ENCODE data around the gene PTGES3L.
"Not testable (repeated sequence)": the region's sequence is repeated elsewhere in the genome, so short reads cannot be mapped to it uniquely, and the experiment has no call there.

PTGES3L gene

DNA sequence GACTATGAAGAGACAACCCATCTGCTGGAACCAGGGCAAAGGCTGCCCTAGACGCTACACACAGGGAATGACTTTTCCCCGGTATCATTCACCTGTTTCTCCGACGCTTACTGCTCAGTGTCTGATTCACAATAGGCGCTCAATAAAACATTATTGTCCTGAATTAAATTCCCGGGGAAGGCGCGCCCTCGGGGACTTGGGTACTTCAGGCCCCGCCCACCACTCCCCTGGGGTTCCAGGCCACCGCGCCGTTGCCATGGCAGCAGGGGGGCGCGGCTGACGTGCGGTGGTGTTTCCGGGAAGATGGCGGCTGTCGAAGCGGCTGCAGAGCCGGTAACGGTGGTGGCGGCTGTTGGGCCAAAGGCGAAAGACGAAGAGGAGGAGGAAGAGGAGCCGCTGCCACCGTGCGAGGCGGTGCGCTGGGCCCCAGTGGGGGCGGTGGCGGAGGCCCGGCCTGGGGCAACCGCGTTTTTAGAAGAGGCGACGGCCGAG, 440 bp upstream of the PTGES3L start, which contains the start of gene RUNDC1:
RUNDC1 (plus strand) TSS at position 292 of the 492 bp plus-strand sequence; CDS start at position 304, 12 bp downstream.
- peak; percentile 90 for DNase-seq

GRCh38 chr17:42975701-42976100, 4.2 kb downstream of the PTGES3L start:
- DNase-seq, result not testable (repeated sequence)

DNA sequence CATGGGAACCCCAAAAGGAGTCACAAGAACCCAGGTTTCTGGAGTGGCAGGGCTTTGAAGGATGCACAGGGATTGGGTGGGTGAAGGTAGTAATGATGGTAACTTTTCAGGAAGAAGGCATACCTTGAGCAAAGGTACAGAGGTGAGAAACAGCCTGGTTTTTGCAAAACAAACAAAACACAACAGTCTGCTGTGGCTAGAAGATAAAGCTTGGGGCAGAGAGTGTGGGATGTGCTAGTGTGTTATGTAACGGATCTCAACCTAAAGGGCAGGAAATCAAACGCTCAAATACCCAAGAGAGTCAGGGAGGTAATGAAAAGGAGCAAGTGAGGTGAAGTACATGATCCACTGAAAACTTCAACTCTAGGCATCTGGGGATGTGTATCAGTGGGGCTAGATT, 4.6 kb downstream of the PTGES3L start:
- DNase-seq, result no peak

DNA sequence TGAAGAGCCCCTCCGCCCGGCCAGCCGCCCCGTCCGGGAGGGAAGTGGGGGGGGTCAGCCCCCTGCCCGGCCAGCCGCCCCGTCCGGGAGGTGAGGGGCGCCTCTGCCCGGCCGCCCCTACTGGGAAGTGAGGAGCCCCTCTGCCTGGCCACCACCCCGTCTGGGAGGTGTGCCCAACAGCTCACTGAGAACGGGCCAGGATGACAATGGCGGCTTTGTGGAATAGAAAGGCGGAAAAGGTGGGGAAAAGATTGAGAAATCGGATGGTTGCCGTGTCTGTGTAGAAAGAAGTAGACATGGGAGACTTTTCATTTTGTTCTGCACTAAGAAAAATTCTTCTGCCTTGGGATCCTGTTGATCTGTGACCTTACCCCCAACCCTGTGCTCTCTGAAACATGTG, 6.6 kb downstream of the PTGES3L start:
- not testable (repeated sequence) for DNase-seq

- no peak for DNase-seq
Observed at GRCh38 chr17:42971589-42971988, 8.3 kb downstream of the PTGES3L start.

GRCh38 chr17:42969001-42969581, 10.8 kb downstream of the PTGES3L start:
- no peak for DNase-seq

- DNase-seq, result no peak
Observed at GRCh38 chr17:42967925-42968324, 12.0 kb downstream of the PTGES3L start.

DNA sequence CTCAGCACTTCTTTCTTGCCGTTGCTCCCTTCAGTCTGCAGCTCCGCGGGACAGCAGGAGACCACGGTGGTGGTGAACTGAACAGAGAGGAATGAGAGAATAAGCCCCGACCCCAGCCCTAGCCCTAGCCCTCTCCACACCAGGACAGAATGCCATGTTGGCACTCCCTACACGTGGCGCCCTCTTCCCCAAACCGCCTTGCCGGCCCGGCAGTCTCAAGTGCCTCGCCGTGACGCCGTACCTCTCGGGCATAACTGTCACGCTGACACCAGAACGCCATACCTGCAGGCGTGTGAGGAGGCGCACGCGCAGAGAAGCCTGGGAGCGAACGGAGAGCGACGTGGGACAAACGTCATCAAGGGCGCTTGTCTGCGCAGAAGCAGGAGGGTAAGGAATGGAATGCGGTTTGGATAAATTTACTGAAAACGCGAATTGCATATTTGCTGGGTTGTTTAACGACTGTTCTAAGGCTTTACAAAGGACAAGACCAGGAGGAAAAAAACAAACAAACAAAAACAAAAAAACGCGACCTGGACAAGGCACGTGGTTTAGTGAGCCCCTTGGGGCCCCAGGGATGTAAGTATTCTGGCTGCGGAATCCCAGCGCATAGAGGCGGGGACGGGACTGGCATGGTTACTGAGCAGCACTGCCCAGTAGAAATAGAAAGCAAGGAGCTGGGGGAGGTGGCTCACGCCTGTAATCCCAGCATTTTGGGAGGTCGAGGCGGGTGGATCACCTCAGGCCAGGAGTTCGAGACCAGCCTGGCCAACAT, 15.5 kb downstream of the PTGES3L start, which contains the start of gene AARSD1:
AARSD1 (minus strand) TSS at position 294 of the 772 bp plus-strand sequence; CDS start at position 280, 14 bp downstream.
- peak; percentile 93 for DNase-seq

GRCh38 chr17:42953669-42954068, 26.2 kb downstream of the PTGES3L start:
- DNase-seq, result no peak

GRCh38 chr17:42950044-42950783, 29.7 kb downstream of the PTGES3L start:
- no peak for DNase-seq

GRCh38 chr17:42946812-42947211, 33.1 kb downstream of the PTGES3L start:
- DNase-seq, result no peak

GRCh38 chr17:42944211-42944610, 35.7 kb downstream of the PTGES3L start:
- no peak for DNase-seq

DNA sequence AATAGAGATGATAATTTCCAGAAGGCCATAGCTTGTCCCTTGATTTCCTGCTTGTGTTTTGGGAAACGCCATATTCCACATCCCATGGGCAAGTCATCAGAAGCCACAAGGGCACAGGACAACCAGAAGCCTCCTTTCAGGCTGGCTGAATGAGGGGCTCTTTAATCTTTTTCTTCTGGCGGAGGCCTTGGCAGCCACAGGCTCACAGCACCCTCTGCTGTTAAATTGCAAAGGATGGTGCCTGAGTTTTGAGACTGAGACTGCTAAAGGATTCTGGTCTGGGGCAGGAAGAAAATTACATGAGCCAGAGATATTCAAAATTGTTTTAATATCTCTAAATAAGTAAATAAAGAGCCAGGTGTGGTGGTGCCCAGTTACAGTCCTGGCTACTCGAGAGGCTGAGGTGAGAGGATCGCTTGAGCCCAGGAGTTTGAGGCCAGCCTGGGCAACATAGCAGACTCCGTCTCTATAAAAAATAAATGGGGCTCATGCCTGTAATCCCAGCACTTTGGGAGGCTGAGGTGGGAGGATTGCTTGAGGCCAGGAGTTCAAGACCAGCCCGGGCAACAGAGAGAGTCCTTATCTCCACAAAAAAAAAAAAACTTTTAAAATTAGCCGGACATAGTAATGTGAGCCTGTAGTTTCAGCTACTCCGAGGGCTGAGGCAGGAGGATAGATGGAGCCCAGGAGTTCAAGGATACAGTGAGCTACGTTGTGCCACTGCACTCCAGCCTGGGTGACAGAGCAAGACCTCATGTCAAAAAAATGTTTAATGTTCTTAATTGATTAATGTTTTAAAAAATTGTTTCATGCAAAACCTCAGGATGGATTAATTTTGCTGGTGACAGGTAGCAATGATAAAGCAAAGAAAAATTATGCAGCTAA, 41.9 kb downstream of the PTGES3L start:
- peak; percentile 65 for DNase-seq

DNA sequence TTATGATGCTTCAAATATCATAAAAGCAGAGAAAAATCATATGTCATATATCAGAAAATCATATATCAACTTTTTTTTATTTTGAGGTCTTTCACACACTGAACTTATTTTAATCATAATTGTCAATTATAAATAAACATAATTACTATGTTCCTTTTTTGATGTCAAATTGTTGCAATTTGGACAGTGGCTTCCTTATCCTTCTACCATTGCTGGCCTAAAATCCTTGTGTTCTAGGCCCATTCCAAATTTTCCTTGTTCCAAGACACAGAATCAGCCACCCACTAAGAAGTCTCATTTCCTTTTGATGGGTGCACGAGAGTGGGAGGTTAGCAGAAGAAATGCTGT, 50.4 kb downstream of the PTGES3L start:
- no peak for DNase-seq

DNA sequence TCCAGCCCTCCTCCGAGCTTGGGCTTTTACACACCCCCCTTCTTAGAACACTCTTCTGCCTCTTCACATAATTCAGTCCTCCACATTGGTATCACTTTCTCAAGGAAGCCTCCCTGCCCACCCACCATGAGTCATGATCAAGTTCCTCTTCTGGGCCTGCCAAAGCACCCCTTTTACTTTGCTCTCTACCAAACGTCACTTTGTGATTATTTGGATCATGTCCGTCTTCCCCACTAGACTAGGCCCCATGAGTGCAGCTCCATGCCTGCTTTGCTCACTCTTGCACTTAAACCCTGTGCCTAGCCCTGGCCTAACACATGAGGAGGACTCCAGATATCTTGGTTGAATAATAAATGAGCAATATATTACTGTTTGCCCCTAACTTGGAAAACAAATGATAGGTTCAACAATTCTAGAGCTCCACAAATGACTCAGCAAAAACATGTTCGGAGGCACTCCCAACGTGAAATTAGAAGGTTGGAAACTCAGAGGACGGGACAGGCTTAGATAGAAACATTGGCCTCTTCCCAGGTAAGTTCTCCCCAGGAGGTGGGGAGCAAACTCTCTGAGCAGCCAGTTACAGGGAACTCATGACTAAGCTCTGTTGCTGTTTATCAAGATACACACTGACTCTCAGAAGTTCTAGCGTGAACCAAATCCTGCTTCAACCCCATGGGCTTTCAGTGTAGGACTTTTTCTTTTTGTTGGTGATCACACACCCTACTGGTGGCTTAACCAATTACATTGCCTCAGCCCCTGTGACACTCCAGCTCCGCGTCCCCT, 51.0 kb downstream of the PTGES3L start:
- DNase-seq, result peak; percentile 66

DNA sequence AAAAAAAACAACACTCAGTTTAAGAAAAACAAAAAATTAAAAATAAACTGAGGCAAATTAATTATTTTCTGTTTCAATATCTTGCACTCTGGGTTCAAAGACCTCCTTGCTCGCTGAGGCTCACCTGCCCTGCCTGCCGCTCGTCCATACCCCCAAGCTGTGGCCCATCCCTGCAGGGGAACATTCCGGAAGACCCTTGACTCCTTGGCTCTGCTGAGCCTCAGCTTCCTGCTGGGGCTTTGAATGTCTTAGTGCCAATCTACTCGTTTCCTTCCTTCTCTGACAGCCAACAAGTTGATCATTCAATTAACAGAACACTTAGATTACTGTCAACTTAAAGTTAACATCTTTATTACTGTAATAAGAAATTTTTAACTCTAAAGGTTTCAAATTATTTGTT, 55.0 kb downstream of the PTGES3L start:
- DNase-seq, result no peak

DNA sequence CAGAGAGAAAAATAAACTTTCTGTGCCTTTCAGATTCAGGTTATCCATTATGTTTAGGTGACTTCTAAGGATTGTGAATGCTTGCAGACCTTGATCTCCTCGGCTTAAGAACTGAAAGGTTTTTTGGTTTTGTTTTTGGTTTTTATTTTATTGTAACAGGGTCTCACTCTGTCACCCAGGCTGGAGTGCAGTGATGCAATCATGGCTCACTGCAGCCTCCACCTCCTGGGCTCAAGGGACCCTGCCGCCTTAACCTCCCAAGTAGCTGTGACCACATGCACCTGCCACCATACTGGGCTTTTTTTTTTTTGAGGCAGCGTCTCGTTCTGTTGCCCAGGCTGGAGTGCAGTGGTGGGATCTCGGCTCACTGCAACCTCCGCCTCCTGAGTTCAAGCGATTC, 56.4 kb downstream of the PTGES3L start:
- DNase-seq, result not testable (repeated sequence)

DNA sequence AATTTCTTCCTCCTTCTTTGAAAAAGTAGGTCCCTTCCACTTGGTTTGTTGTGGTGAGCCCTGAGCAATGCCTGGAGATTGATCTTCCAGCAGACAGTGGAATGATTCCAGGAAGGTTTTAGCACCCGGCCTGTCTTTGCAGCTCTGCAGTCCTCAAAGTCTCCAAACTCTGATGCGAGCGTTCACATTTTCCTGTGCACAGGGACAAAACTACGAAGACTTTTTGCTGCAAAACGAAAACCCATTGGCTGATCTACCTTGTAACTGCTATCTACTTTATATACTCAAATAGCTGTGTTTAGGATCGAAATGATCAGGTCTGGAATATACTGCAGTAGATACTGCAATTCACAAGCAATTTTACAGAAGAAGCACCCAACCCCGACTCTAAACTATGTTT, 57.6 kb downstream of the PTGES3L start:
- no peak for DNase-seq

GRCh38 chr17:42920922-42921321, 59.0 kb downstream of the PTGES3L start:
- DNase-seq, result no peak

GRCh38 chr17:42920106-42920900, 59.6 kb downstream of the PTGES3L start:
- DNase-seq, result no peak
